NCI-H128 (cell line): ENCODE data around the gene ADGRG6.
"Not testable (repeated sequence)": the region's sequence is repeated elsewhere in the genome, so short reads cannot be mapped to it uniquely, and the experiment has no call there.

ENCODE experiments used
- DNase-seq: peaks from one replicate; lab custom pipeline; 2025; ENCODE audit not compliant: unreplicated experiment; lab: John Stamatoyannopoulos, UW

The ADGRG6 gene

GRCh38 chr6:142404751-142405150 is 102.9 kb downstream of the ADGRG6 start:
- DNase-seq, result no peak

GRCh38 chr6:142406131-142406530 is 104.3 kb downstream of the ADGRG6 start:
- DNase-seq, result no peak

GRCh38 chr6:142407685-142408273 is 106.0 kb downstream of the ADGRG6 start:
- DNase-seq, result no peak

GRCh38 chr6:142408409-142408808 is 106.6 kb downstream of the ADGRG6 start:
- DNase-seq, result no peak

GRCh38 chr6:142409794-142410193 is 108.0 kb downstream of the ADGRG6 start:
- no peak for DNase-seq

- DNase-seq, result no peak
These were observed 109.3 kb downstream of the ADGRG6 start for GRCh38 chr6:142411145-142411544.

GRCh38 chr6:142412241-142412640 is 110.4 kb downstream of the ADGRG6 start:
- DNase-seq, result no peak

- DNase-seq, result no peak
These were observed 110.9 kb downstream of the ADGRG6 start for GRCh38 chr6:142412658-142413057.

GRCh38 chr6:142413111-142413510 is 111.3 kb downstream of the ADGRG6 start:
- DNase-seq, result no peak

GRCh38 chr6:142414462-142415250 is 112.8 kb downstream of the ADGRG6 start:
- no peak for DNase-seq

- DNase-seq, result no peak
These were observed 114.4 kb downstream of the ADGRG6 start for GRCh38 chr6:142416179-142416578.

- no peak for DNase-seq
These were observed 114.9 kb downstream of the ADGRG6 start for GRCh38 chr6:142416686-142417085.

GRCh38 chr6:142417331-142417750 is 115.5 kb downstream of the ADGRG6 start:
- DNase-seq, result no peak

- no peak for DNase-seq
These were observed 117.3 kb downstream of the ADGRG6 start for GRCh38 chr6:142419071-142419470.

GRCh38 chr6:142420802-142421201 is 119.0 kb downstream of the ADGRG6 start:
- DNase-seq, result no peak

- DNase-seq, result no peak
These were observed 119.7 kb downstream of the ADGRG6 start for GRCh38 chr6:142421285-142422117.

GRCh38 chr6:142426444-142427132 is 124.8 kb downstream of the ADGRG6 start:
- DNase-seq, result not testable (repeated sequence)

- not testable (repeated sequence) for DNase-seq
These were observed 126.7 kb downstream of the ADGRG6 start for GRCh38 chr6:142428468-142428867.

GRCh38 chr6:142429195-142429594 is 127.4 kb downstream of the ADGRG6 start:
- no peak for DNase-seq

GRCh38 chr6:142433419-142433818 is 131.6 kb downstream of the ADGRG6 start:
- DNase-seq, result no peak

GRCh38 chr6:142438898-142439297 is 137.1 kb downstream of the ADGRG6 start:
- DNase-seq, result no peak
